ENCODE data around the gene FOXP1.
"Not testable (repeated sequence)": the region's sequence is repeated elsewhere in the genome, so short reads cannot be mapped to it uniquely, and the experiment has no call there.

Gene FOXP1

GRCh38 chr3:71528816-71529215 lies 54.7 kb downstream of the FOXP1 start:
- TF ChIP-seq TOX (CRISPR knock-in tag; IDR thresholded peaks at IDR 0.05; ENCODE audit: borderline replicate concordance): no peak
- no peak for TF ChIP-seq ZNF70 (CRISPR knock-in tag; IDR thresholded peaks at IDR 0.05)
- no peak for TF ChIP-seq RARB (CRISPR knock-in tag; IDR thresholded peaks at IDR 0.05)
- no peak for TF ChIP-seq SNAI2 (CRISPR knock-in tag; IDR thresholded peaks at IDR 0.05)
- TF ChIP-seq GLIS3 (CRISPR knock-in tag; IDR thresholded peaks at IDR 0.05): no peak
- no peak for TF ChIP-seq POU6F1 (CRISPR knock-in tag; IDR thresholded peaks at IDR 0.05; ENCODE audit: borderline replicate concordance, low read depth)
- no peak for TF ChIP-seq TCF4 (CRISPR knock-in tag; IDR thresholded peaks at IDR 0.05; ENCODE audit: borderline replicate concordance)
- TF ChIP-seq ZNF8 (CRISPR knock-in tag; IDR thresholded peaks at IDR 0.05): no peak
- TF ChIP-seq ZFP30 (CRISPR knock-in tag; IDR thresholded peaks at IDR 0.05): no peak
- no peak for TF ChIP-seq BACH2 (CRISPR knock-in tag; IDR thresholded peaks at IDR 0.05; ENCODE audit: borderline replicate concordance)
- TF ChIP-seq CSRNP3 (CRISPR knock-in tag; IDR thresholded peaks at IDR 0.05): no peak
- no peak for TF ChIP-seq CREB5 (CRISPR knock-in tag; IDR thresholded peaks at IDR 0.05; ENCODE audit: low read depth)
- TF ChIP-seq ESRRG (CRISPR knock-in tag; IDR thresholded peaks at IDR 0.05): no peak
- TF ChIP-seq PPARA (CRISPR knock-in tag; IDR thresholded peaks at IDR 0.05; ENCODE audit: borderline replicate concordance): no peak
- no peak for TF ChIP-seq CSDC2 (CRISPR knock-in tag; IDR thresholded peaks at IDR 0.05)
- TF ChIP-seq TSHZ2 (CRISPR knock-in tag; IDR thresholded peaks at IDR 0.05): no peak
- ATAC-seq: no peak

GRCh38 chr3:71526448-71526847 lies 57.1 kb downstream of the FOXP1 start:
- ATAC-seq: not testable (repeated sequence)

GRCh38 chr3:71525391-71525790 lies 58.1 kb downstream of the FOXP1 start:
- ATAC-seq: no peak

More at GRCh38 chr3:71525391-71525790, 58.1 kb downstream of the FOXP1 start:
- TF ChIP-seq SNAI2 (CRISPR knock-in tag; IDR thresholded peaks at IDR 0.05) (no peak), PPARA (CRISPR knock-in tag; IDR thresholded peaks at IDR 0.05; ENCODE audit: borderline replicate concordance) (no peak), GLIS3 (CRISPR knock-in tag; IDR thresholded peaks at IDR 0.05) (no peak), TSHZ2 (CRISPR knock-in tag; IDR thresholded peaks at IDR 0.05) (no peak), CREB5 (CRISPR knock-in tag; IDR thresholded peaks at IDR 0.05; ENCODE audit: low read depth) (no peak), ZC3H10 (CRISPR knock-in tag; IDR thresholded peaks at IDR 0.05) (no peak), ARNTL (CRISPR knock-in tag; IDR thresholded peaks at IDR 0.05; ENCODE audit: borderline replicate concordance, low read depth) (no peak), ZFP3 (CRISPR knock-in tag; IDR thresholded peaks at IDR 0.05) (no peak), ESRRG (CRISPR knock-in tag; IDR thresholded peaks at IDR 0.05) (no peak), TCF4 (CRISPR knock-in tag; IDR thresholded peaks at IDR 0.05; ENCODE audit: borderline replicate concordance) (no peak), ZNF8 (CRISPR knock-in tag; IDR thresholded peaks at IDR 0.05) (no peak), CSRNP3 (CRISPR knock-in tag; IDR thresholded peaks at IDR 0.05) (no peak), ISL1 (CRISPR knock-in tag; IDR thresholded peaks at IDR 0.05) (no peak)

All from SK-N-SH treated with all-trans-retinoic acid at 6 μM for 48 hours (cell line).